ENCODE data around the gene CACNA2D2.
"Not testable (repeated sequence)": the region's sequence is repeated elsewhere in the genome, so short reads cannot be mapped to it uniquely, and the experiment has no call there.

CACNA2D2 gene

DNA sequence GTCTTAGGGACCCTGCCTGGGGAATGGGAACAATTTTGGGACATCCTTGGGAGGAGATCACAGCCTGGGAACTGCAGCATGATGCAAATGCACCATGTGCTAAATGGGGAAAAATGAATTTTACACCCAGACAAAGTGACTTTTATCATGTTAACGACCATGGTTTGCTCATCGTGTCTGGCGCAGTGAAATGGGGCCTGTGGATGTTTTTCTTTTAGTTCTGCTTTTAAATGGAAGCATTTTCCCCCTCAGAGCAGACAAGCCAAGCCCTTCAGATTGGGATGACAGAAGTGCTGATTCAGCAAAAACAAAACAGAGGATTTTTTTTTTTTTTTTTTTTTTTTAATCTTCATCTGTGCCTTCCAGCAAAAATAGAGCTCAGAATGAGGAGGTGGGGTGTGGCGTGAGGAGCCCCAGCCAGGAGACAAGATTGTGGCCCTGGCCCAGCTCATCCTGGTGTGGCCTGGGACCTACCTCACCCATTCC, 14.3 kb upstream of the CACNA2D2 start:
- H3K27ac ChIP-seq = no peak overlapping the region
- TF ChIP-seq ZFX (IDR thresholded peaks at IDR 0.05) = no peak
- TF ChIP-seq, protein P1, sequence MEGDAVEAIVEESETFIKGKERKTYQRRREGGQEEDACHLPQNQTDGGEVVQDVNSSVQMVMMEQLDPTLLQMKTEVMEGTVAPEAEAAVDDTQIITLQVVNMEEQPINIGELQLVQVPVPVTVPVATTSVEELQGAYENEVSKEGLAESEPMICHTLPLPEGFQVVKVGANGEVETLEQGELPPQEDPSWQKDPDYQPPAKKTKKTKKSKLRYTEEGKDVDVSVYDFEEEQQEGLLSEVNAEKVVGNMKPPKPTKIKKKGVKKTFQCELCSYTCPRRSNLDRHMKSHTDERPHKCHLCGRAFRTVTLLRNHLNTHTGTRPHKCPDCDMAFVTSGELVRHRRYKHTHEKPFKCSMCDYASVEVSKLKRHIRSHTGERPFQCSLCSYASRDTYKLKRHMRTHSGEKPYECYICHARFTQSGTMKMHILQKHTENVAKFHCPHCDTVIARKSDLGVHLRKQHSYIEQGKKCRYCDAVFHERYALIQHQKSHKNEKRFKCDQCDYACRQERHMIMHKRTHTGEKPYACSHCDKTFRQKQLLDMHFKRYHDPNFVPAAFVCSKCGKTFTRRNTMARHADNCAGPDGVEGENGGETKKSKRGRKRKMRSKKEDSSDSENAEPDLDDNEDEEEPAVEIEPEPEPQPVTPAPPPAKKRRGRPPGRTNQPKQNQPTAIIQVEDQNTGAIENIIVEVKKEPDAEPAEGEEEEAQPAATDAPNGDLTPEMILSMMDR (conservative IDR thresholded peaks at IDR 0.05) = no peak

DNA sequence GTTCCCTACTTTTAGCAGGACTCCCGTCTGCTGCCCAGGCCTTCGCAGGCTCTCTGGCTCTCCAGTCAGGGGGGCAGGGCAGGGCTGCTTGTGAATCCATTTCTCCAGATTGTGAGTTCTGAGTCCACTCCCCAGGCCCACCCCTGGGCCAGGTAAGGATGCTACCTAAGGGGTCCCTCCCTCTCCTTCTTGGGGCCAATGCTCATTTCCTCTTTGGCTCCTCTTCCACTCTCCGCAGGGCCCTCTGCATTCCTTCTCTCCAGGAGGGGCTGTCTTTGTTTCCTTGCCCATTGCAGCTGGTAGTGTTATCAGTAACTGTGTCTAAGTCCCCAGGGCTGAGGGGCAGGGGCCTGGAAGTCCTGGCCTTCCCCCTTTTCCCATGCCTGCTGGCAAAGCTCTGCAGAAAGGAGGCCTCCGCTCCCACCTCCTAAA, 13.0 kb upstream of the CACNA2D2 start:
- H3K27ac ChIP-seq = no peak overlapping the region
- TF ChIP-seq, protein P1 (conservative IDR thresholded peaks at IDR 0.05) = no peak
- no peak for TF ChIP-seq ZFX (IDR thresholded peaks at IDR 0.05)

DNA sequence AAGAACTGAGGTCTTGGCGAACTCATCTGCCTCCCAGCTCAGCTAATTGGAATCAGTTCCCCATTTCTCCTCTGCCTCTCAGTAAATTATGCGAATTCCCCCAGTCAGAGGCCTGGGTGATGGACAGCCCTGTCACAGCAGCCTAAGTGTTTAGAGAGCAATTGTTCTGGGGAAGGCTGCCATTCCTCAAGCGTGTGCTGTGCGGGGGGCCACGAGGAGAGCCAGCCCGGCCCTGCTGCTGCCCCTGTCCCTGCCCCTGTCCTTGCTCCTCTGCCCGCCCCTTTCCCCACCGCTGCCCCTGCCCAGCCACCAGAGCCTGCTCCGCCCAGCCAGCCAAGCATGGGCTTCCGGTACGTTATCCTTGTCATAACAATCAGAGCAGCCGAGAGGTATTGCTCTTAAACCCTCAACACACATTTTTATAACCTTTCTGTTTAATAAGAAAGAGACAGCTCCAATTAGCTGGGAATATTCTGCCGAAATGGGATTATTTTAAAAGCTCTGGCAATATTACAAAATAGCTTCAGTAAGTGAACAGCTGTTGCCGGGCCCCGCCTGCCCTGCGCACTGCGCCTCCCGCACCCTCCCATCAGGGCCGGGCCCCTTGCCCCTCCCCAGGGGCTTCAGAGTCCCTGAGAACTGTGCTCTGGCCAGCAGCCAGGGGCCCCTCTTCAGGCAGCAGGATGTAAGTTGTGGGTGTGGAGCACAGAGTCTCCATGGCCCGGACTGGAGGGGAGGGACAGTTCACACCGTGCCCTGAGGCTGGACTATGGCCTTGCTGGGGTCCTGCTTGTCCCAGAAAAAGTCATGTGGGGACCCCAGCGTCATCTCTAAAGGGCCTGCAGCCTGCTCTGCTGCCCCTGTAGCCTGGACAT, 12.4 kb upstream of the CACNA2D2 start:
- H3K27ac ChIP-seq = no peak overlapping the region
- TF ChIP-seq, protein P1 (conservative IDR thresholded peaks at IDR 0.05) = no peak
- TF ChIP-seq ZFX (IDR thresholded peaks at IDR 0.05) = no peak

DNA sequence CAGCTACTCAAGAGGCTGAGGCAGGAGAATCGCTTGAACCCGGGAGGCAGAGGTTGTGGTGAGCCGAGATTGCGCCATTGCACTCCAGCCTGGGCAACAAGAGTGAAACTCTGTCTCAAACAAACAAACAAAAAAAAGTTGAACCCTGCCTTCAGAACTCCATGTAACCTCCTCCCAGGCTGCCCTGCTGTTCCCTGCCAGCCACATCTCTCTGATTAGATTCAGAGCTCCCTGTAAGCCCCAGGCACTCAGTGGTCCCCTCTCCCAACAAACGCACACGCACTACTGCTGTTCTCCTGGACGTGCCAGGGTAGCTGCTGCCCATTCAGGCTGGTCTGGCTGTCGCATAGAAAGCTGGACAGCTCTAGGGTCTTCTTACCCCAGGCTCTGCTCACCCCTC, 9.5 kb upstream of the CACNA2D2 start:
- H3K27ac ChIP-seq = not testable (repeated sequence)

DNA sequence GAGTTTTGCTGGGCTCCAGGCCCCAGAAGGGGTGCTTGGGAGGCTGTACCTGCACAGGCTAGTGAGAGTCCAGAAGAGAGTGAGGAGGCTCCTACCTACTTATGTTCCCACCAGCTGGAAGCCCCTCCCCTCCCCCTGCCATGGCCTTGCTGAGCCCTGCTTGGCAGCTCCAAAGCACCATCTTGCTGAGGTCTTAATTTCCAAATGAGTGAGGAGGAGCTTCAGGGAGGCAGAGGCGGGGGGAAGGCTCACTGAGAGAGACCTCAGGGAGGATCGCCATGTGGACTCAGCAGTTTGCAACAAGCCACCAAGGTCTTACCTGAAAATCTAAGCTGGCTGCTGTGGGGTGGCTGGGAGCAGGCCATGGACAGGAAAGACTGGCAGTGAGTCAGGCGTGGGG, 8.7 kb upstream of the CACNA2D2 start:
- no peak for TF ChIP-seq ZFX (IDR thresholded peaks at IDR 0.05)
- TF ChIP-seq, protein P1 (conservative IDR thresholded peaks at IDR 0.05) = no peak
- no peak overlapping the region for H3K27ac ChIP-seq

DNA sequence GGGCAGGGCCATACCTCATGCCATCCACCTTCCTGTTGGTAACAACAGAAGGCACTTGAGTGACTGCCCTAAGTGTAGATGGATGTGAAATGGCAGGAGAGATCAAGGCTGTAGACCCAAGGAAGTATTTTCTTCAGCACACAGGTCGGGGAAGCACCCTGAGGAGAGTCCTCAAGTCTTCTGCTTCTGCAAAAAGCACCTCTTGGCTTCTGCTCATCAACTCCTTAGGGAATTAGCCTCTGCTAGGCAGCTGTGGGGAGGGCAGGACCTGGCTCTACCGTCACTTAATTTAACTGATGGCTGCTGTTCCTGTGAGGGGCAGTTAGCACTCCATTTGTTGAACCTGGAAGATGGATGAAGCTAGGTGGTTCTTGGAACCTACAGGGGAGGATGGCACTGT, 6.9 kb upstream of the CACNA2D2 start:
- H3K27ac ChIP-seq = no peak overlapping the region
- TF ChIP-seq, protein P1 (conservative IDR thresholded peaks at IDR 0.05) = no peak
- no peak for TF ChIP-seq ZFX (IDR thresholded peaks at IDR 0.05)

DNA sequence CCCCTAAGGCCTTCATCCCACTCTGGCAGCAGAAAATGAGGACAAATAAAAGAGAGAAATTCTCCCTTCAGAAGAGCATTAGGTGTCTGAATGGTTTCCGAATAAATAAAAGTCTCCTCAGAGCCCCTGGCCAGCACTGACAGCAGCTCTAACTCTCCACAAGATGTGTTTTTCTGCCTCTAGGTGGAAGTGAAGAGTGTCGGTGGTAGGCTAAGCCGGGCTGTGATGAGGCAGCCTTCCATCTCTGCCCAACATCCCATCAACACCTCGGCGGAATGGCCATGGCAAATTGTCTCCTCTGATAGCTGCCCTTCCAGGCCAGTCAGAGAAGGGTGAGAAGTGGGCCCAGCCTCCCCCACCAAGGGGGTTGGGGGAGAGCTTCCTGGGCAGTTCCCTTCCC, 6.3 kb upstream of the CACNA2D2 start:
- TF ChIP-seq ZFX (IDR thresholded peaks at IDR 0.05) = no peak
- TF ChIP-seq, protein P1 (conservative IDR thresholded peaks at IDR 0.05) = no peak
- H3K27ac ChIP-seq = no peak overlapping the region

DNA sequence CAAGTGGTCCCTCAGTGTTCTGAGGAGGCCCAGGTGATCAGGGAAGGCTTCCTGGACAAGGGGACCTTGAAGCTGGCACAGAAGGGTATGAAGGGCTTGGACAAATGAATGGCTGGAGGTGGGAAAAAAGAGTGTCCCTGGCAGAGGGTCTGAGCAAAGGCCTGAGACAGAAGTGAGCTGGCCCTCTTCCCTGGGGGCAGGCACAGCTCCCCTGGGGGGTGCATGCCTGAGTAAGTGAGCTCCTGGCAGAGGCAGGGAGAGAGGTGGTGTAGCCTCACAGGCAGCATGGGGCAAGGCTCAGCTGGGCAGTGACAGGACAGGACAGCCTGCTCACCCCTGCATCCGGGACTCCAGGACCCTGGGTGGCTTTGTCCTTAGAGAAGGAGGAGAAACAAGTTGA, 5.4 kb upstream of the CACNA2D2 start:
- no peak overlapping the region for H3K27ac ChIP-seq
- TF ChIP-seq, protein P1 (conservative IDR thresholded peaks at IDR 0.05) = no peak
- TF ChIP-seq ZFX (IDR thresholded peaks at IDR 0.05) = no peak
